Measurements from ENCODE around the gene CBX3. TPM values are rescaled to one million over a fixed set of nuclear protein-coding genes. Genes with fewer than 3 reads are reported as not detected.
A peak's percentile ranks its signal among the peaks of the same experiment; 100 is the strongest.
"Not testable (repeated sequence)": the region's sequence is repeated elsewhere in the genome, so short reads cannot be mapped to it uniquely, and the experiment has no call there.

The CBX3 gene
- polyA plus RNA-seq, 4 donors = 145 to 184 (median 179) TPM

DNA sequence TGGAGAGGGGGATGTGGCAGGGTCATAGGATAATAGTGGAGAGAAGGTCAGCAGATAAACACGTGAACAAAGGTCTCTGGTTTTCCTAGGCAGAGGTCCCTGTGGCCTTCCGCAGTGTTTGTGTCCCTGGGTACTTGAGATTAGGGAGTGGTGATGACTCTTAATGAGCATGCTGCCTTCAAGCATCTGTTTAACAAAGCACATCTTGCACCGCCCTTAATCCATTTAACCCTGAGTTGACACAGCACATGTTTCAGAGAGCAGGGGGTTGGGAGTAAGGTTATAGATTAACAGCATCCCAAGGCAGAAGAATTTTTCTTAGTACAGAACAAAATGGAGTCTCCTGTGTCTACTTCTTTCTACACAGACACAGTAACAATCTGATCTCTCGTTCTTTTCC is 25.6 kb upstream of the CBX3 start:
- 62 to 88% (median 81%) methylated on average over 1 to 2 of the region's 4 CpGs for WGBS, 3 donors
- not testable (repeated sequence) for H3K4me1 ChIP-seq (ENCODE audit: control insufficient read depth in 3 of 3, insufficient read depth in 2 of 3, low read depth in 1 of 3, low read length in 2 of 3); FAIRE-seq; H3K27me3 ChIP-seq (ENCODE audit: control insufficient read depth in 3 of 3, insufficient read depth in 3 of 3, low read length in 3 of 3); H3K9me3 ChIP-seq (ENCODE audit: control insufficient read depth in 2 of 2, insufficient read depth in 1 of 2, low read depth in 1 of 2, low read length in 1 of 2); H3K4me3 ChIP-seq (ENCODE audit: low read depth in 1 of 3, low read length in 3 of 3); H3K27ac ChIP-seq (ENCODE audit: low read depth in 1 of 3, low read length in 2 of 3); H3K36me3 ChIP-seq (ENCODE audit: control insufficient read depth in 3 of 3, insufficient read depth in 2 of 3, low read depth in 1 of 3, low read length in 3 of 3); DNase-seq

DNA sequence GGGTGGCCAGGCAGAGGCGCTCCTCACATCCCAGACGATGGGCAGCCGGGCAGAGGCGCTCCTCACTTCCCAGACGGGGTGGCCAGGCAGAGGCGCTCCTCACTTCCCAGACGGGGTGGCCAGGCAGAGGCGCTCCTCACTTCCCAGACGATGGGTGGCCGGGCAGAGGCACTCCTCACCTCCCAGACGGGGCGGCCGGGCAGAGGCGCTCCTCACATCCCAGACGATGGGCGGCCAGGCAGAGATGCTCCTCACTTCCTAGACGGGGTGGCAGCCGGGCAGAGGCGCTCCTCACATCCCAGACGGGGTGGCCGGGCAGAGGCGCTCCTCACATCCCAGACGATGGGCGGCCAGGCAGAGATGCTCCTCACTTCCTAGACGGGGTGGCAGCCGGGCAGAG is 24.8 kb upstream of the CBX3 start:
- H3K9me3 ChIP-seq (ENCODE audit: control insufficient read depth in 2 of 2, insufficient read depth in 1 of 2, low read depth in 1 of 2, low read length in 1 of 2); H3K27me3 ChIP-seq (ENCODE audit: control insufficient read depth in 3 of 3, insufficient read depth in 3 of 3, low read length in 3 of 3); DNase-seq; H3K4me3 ChIP-seq (ENCODE audit: low read depth in 1 of 3, low read length in 3 of 3); H3K36me3 ChIP-seq (ENCODE audit: control insufficient read depth in 3 of 3, insufficient read depth in 2 of 3, low read depth in 1 of 3, low read length in 3 of 3); FAIRE-seq; H3K4me1 ChIP-seq (ENCODE audit: control insufficient read depth in 3 of 3, insufficient read depth in 2 of 3, low read depth in 1 of 3, low read length in 2 of 3); H3K27ac ChIP-seq (ENCODE audit: low read depth in 1 of 3, low read length in 2 of 3): not testable (repeated sequence)
- 96% methylated on average over 12 to 20 of the region's 26 CpGs; no CpG with 5 or more reads in 1 of the 3 donors for WGBS, 3 donors

DNA sequence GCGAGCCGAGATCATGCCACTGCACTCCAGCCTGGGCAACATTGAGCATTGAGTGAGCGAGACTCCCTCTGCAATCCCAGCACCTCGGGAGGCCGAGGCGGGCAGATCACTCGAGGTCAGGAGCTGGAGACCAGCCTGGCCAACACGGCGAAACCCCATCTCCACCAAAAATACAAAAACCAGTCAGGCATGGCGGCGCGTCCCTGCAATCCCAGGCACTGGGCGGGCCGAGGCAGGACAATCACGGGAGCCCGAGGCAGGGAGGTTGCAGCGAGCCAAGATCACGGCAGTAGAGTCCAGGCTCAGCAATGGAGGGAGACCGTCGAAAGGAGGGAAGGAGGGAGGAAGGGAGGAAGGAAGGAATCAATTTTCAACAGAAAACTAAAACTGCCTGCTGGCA is 24.3 kb upstream of the CBX3 start:
- not testable (repeated sequence) for DNase-seq; H3K4me1 ChIP-seq (ENCODE audit: control insufficient read depth in 3 of 3, insufficient read depth in 2 of 3, low read depth in 1 of 3, low read length in 2 of 3); H3K4me3 ChIP-seq (ENCODE audit: low read depth in 1 of 3, low read length in 3 of 3); H3K27me3 ChIP-seq (ENCODE audit: control insufficient read depth in 3 of 3, insufficient read depth in 3 of 3, low read length in 3 of 3); H3K9me3 ChIP-seq (ENCODE audit: control insufficient read depth in 2 of 2, insufficient read depth in 1 of 2, low read depth in 1 of 2, low read length in 1 of 2); FAIRE-seq; H3K27ac ChIP-seq (ENCODE audit: low read depth in 1 of 3, low read length in 2 of 3); H3K36me3 ChIP-seq (ENCODE audit: control insufficient read depth in 3 of 3, insufficient read depth in 2 of 3, low read depth in 1 of 3, low read length in 3 of 3)
- 96 to 98% (median 97%) methylated on average over 17 to 20 of the region's 20 CpGs for WGBS, 3 donors

DNA sequence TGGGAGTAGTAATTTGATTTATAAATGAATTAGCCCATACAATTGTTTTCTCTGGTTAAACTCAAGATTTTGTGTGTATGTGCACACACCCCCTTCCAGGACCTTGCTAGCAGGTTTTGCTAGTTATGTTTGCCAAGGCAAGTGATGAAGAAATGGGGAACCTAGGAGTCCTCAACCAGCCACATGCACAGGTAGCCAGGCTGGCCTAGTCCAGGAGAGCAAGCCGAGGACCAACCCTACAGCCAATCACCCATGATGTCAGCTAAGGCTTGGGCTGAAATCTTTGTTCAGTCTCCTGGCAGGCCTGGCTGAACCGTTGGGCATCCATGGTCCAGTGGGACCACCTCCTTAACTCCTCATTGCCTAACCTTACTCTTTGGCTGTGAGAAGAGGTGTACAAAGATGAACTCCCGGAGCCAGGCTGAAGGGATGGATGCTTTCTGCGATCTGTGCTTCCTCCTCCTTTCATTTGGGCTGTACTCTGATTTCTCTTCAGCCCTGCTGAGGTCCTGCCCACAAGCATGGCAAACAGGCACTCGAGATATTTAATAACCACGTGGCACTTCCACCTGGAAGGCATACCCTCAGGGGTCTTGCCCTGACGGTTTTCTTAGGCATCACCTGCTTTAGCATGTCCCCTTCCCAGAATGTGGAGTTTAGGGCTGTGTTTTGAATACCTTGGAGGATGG is 23.1 kb upstream of the CBX3 start:
- Histone ChIP-seq H3K4me3 (ENCODE audit: low read depth in 1 of 3, low read length in 3 of 3) (no peak overlapping the region), H3K36me3 (ENCODE audit: control insufficient read depth in 3 of 3, insufficient read depth in 2 of 3, low read depth in 1 of 3, low read length in 3 of 3) (peaks cover 0 to 6% (median 0%) of the 10 kb centered on the region in 3 donors), H3K27me3 (ENCODE audit: control insufficient read depth in 3 of 3, insufficient read depth in 3 of 3, low read length in 3 of 3) (no peaks in the 10 kb centered on the region), H3K27ac (ENCODE audit: low read depth in 1 of 3, low read length in 2 of 3) (no peak overlapping the region), H3K4me1 (ENCODE audit: control insufficient read depth in 3 of 3, insufficient read depth in 2 of 3, low read depth in 1 of 3, low read length in 2 of 3) (no peaks in the 10 kb centered on the region), H3K9me3 (ENCODE audit: control insufficient read depth in 2 of 2, insufficient read depth in 1 of 2, low read depth in 1 of 2, low read length in 1 of 2) (no peaks in the 10 kb centered on the region)
- 78 to 89% (median 89%) methylated on average over 7 of the region's 7 CpGs for WGBS, 3 donors
- DNase-seq (peak in 1 of 2 donors; percentile 2), FAIRE-seq (no peak)

DNA sequence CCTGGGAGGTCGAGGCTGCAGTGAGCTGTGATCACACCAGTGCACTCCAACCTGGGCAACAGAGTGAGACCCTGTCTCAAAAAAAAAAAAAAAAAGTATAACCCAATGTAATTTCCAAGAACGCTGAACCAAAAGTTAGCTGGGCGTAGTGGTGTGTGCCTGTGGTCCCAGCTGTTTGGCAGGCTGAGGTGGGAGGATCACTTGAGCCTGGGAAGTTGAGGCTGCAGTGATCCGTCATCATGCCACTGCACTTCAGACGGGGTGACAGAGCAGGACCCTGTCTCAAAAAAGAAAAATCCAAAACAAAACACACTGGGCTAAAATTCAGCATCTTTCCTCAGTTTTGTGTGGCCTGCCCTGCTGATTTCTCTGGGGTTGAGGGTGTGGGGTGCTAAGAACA is 22.1 kb upstream of the CBX3 start:
- no peaks in the 10 kb centered on the region for H3K27me3 ChIP-seq (ENCODE audit: control insufficient read depth in 3 of 3, insufficient read depth in 3 of 3, low read length in 3 of 3)
- FAIRE-seq (no peak), DNase-seq (peak in 1 of 2 donors; percentile 0)
- no peaks in the 10 kb centered on the region for H3K9me3 ChIP-seq (ENCODE audit: control insufficient read depth in 2 of 2, insufficient read depth in 1 of 2, low read depth in 1 of 2, low read length in 1 of 2)
- no peak overlapping the region for H3K27ac ChIP-seq (ENCODE audit: low read depth in 1 of 3, low read length in 2 of 3)
- no peaks in the 10 kb centered on the region for H3K4me1 ChIP-seq (ENCODE audit: control insufficient read depth in 3 of 3, insufficient read depth in 2 of 3, low read depth in 1 of 3, low read length in 2 of 3)
- 71 to 88% (median 80%) methylated on average over 5 of the region's 5 CpGs for WGBS, 3 donors
- H3K36me3 ChIP-seq (ENCODE audit: control insufficient read depth in 3 of 3, insufficient read depth in 2 of 3, low read depth in 1 of 3, low read length in 3 of 3) = peaks cover 0 to 6% (median 0%) of the 10 kb centered on the region in 3 donors
- H3K4me3 ChIP-seq (ENCODE audit: low read depth in 1 of 3, low read length in 3 of 3) = no peak overlapping the region

DNA sequence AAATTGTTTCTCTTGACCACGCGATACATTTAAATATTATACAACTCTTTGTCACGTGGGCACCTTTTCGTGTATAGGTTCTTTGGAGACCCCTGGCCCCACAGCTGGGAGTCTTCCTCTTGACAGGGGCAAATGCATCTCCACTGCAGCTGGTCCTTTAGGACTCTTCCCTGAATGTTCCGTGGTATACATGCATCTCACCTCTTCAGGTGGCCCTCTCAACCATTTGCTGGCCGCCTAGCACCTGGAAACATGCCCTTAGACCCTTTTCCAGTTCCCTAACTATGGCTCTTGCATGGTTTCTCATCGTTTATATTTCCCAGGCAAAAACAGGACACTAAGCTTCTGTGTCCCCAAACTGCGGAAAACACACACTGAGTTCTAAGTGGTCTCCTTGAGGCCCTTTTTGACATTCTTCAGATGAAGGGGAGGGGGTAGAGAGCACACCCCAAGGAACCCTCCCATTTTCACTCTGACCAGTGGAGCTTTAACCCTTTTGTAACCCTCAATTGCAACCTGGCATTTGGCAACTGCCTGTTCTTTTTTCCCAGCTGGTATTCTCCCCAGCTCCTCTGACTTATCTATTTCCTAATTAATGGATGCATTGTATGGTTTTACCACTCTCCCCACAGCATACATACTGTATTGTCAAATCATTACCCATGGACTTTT is 21.6 kb upstream of the CBX3 start:
- peak in 1 of 2 donors; percentile 9 for DNase-seq
- no peaks in the 10 kb centered on the region for H3K27me3 ChIP-seq (ENCODE audit: control insufficient read depth in 3 of 3, insufficient read depth in 3 of 3, low read length in 3 of 3)
- H3K4me3 ChIP-seq (ENCODE audit: low read depth in 1 of 3, low read length in 3 of 3) = no peak overlapping the region
- H3K9me3 ChIP-seq (ENCODE audit: control insufficient read depth in 2 of 2, insufficient read depth in 1 of 2, low read depth in 1 of 2, low read length in 1 of 2) = no peaks in the 10 kb centered on the region
- WGBS, 3 donors = 54 to 68% (median 67%) methylated on average over 8 of the region's 8 CpGs
- H3K36me3 ChIP-seq (ENCODE audit: control insufficient read depth in 3 of 3, insufficient read depth in 2 of 3, low read depth in 1 of 3, low read length in 3 of 3) = peaks cover 0 to 6% (median 0%) of the 10 kb centered on the region in 3 donors
- H3K4me1 ChIP-seq (ENCODE audit: control insufficient read depth in 3 of 3, insufficient read depth in 2 of 3, low read depth in 1 of 3, low read length in 2 of 3) = no peaks in the 10 kb centered on the region
- no peak for FAIRE-seq
- H3K27ac ChIP-seq (ENCODE audit: low read depth in 1 of 3, low read length in 2 of 3) = no peak overlapping the region

DNA sequence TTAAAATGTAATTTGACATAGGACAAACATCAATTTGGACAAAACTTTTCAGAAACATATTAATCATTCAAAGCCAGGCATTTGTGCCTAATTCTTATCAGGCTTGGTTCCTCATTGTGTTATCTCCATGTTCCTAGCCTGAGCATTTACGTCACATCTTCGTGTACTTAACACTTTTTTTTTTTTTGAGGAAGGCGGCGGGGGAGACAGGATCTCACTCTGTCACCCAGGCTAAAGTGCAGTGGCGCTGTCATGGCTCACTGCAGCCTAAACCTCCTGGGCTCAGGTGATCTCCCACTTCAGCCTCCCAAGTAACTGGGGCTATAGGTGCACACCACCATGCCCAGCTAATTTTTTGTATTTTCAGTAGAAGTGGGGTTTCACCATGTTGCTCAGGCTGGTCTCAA is 20.8 kb upstream of the CBX3 start:
- Histone ChIP-seq H3K36me3 (ENCODE audit: control insufficient read depth in 3 of 3, insufficient read depth in 2 of 3, low read depth in 1 of 3, low read length in 3 of 3) (peaks cover 0 to 6% (median 0%) of the 10 kb centered on the region in 3 donors), H3K27ac (ENCODE audit: low read depth in 1 of 3, low read length in 2 of 3) (no peak overlapping the region), H3K9me3 (ENCODE audit: control insufficient read depth in 2 of 2, insufficient read depth in 1 of 2, low read depth in 1 of 2, low read length in 1 of 2) (no peaks in the 10 kb centered on the region), H3K4me3 (ENCODE audit: low read depth in 1 of 3, low read length in 3 of 3) (no peak overlapping the region), H3K27me3 (ENCODE audit: control insufficient read depth in 3 of 3, insufficient read depth in 3 of 3, low read length in 3 of 3) (no peaks in the 10 kb centered on the region), H3K4me1 (ENCODE audit: control insufficient read depth in 3 of 3, insufficient read depth in 2 of 3, low read depth in 1 of 3, low read length in 2 of 3) (no peaks in the 10 kb centered on the region)
- no peak for FAIRE-seq
- 54 to 62% (median 59%) methylated on average over 5 of the region's 5 CpGs for WGBS, 3 donors
- DNase-seq = no peak

DNA sequence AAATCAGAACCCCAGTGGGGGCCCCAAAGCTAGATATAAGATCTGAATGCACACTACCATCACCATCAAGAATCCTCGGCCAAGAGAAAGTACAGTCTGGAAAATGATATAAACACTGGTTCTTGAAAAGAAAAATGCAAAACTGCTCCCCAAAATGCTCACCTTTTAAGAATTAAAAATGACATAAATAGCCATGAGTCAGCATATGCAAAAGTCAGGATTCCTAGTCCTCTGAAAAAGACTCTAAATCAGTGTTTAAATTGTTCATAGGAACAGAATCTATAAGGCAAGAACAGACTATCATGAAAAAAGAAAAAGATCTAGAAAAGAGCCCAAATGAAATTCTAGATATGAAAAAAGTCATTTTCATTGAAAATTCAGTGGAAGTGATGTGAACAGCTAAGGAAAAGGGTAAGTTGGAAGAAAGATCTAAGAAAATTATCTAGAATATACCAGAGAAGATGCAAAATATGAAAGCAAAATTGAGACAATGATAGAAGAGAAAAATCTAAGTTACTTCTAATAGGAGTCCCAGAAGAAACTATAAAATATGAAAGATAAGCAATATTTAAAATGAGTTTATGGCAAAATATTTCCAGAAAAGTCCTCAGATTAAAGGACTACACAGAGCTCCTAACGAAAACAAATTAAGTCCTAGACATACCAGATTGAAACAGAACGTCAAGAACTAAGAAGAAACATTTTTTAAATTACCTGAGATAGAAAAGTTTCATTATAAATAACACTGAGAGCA is 19.9 kb upstream of the CBX3 start:
- no peaks in the 10 kb centered on the region for H3K27me3 ChIP-seq (ENCODE audit: control insufficient read depth in 3 of 3, insufficient read depth in 3 of 3, low read length in 3 of 3)
- peaks cover 0 to 6% (median 0%) of the 10 kb centered on the region in 3 donors for H3K36me3 ChIP-seq (ENCODE audit: control insufficient read depth in 3 of 3, insufficient read depth in 2 of 3, low read depth in 1 of 3, low read length in 3 of 3)
- no peak overlapping the region for H3K27ac ChIP-seq (ENCODE audit: low read depth in 1 of 3, low read length in 2 of 3)
- no peaks in the 10 kb centered on the region for H3K4me1 ChIP-seq (ENCODE audit: control insufficient read depth in 3 of 3, insufficient read depth in 2 of 3, low read depth in 1 of 3, low read length in 2 of 3)
- H3K4me3 ChIP-seq (ENCODE audit: low read depth in 1 of 3, low read length in 3 of 3) = no peak overlapping the region
- no peak for FAIRE-seq
- H3K9me3 ChIP-seq (ENCODE audit: control insufficient read depth in 2 of 2, insufficient read depth in 1 of 2, low read depth in 1 of 2, low read length in 1 of 2) = no peaks in the 10 kb centered on the region
- WGBS, 3 donors = 83 to 89% (median 89%) methylated on average over 3 of the region's 3 CpGs
- peak in 1 of 2 donors; percentile 2 for DNase-seq

Data from small intestine (tissue), 7 donors.